HG02798 (cell line): ENCODE measurements around the gene DOCK3.
A peak's percentile ranks its signal among the peaks of the same experiment; 100 is the strongest.
"Not testable (repeated sequence)": the region's sequence is repeated elsewhere in the genome, so short reads cannot be mapped to it uniquely, and the experiment has no call there.

ENCODE experiments used
- ATAC-seq: cut with Tn5 transposase; IDR thresholded peaks from one replicate; pipeline ENCODE4 v1.9.1; 2021; ENCODE audit warnings: mild to moderate bottlenecking; ENCODE audit not compliant: unreplicated experiment, poor library complexity

The DOCK3 gene

DNA sequence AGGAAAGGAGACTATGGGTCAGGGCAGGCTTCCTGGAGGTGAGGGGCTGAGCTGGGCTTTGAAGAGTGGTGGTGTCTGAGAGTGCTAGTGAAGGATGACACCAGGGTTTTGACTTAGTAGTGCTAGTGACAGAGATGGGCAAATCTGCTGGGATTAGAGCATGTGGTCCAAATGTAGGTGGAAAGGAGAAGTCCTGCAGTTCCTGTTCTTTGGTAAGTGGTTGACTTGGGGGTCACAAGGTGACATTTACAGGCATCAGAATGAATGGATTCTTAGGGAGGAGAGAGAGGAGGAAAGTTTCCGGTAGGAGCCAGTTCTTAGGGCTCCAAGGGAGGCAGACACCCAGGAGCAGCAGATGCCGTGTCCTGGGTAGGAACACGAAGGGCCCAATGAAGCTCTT is 796 bp upstream of the DOCK3 start:
- no peak for ATAC-seq

DNA sequence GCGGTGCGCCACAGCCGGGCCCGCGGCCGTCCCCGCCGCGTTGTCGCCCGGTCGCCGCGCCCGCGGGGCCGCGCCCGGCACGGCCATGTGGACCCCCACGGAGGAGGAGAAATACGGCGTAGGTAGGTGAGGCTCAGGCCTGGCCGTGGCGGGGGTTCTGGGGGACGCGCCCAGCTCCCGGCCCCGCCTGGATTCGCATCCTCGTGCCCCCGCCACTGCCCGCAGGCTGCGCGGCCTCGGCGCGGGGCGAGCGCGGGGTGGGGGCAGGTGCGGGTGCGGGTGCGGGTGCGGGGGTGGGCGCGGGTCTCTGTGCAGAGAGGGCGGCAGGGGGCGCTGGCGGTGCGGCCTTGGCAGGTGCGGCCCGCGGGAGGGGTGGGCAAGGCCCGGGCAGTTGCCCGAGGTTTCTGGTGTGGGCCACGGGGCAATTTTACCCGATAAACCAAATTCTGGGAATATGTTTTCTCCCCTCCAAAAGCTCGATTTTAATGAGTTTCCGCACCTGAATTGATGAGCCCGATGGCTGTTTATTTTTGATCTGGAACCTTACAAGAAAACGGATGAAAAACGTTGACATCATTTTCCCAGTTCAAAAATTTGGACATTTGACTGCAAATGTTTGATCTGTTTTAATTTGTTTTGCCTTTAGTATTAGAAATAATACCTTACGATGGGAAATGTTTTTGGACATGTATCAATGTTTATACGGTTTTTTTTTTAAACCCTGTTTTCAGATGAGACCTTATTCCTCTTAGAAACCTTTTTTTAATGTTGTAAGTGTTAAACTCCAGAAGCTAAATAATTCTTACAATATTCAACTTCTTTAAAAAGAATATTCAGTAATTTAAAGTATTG is 678 bp downstream of the DOCK3 start:
- ATAC-seq, result peak; percentile 29

DNA sequence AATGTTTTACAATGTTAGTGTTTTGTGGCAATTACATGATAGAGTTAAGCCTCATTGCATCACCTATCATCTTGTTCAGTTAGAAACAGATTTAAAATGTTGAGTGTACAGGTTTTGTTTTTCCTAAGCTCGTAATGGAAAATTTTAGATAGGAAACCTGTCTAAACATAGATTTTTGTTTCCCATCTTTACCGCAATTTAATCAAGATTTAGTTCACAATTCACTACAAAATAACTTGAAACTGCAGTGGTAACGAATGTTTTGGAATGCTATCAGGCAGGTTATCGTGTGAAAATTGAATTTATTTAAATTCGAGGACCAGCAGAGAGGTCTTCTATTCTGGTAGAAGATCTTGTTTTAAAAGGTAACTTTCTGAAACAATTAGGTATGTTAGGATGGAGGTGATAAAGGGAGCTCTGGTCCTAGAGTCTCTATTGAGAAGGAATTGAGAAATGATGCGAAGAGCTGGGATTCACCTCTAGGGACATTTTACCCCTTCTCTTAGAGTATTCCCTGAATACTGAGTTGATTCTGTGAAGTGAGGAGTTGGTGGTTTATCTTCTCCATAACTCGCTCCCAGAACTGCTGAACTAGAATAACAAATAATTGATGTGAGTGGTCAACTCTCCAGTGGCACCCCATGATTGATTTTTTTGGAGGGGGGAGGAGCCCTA is 1.4 kb downstream of the DOCK3 start:
- no peak for ATAC-seq

DNA sequence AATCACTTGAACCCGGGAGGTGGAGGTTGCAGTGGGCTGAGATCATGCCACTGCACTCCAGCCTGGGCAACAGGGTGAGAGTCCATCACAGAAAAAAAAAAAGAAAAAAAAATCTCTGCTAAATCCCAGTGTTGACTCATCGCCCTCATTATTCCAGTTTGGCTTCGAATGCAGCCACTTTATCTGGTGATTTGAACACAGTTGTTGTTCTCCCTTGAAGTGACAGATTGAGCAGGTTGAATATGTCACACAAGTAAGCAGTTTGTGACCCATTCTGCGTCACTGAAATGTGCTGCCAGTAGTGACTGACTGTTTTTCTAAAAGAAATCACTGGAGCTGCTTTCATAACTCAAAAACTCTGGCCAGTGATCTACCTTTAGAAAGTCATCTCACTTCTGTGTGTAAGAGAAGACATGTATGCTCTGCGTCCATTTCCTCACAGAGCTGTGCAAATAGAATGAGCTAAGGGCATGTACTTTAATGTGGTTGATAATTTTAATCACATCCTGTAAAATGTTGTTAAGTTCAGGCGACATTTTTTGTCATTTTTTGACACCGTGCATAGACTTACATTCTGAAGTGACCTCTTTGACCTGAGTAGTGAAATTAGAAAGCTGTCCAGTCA is 12.5 kb downstream of the DOCK3 start:
- ATAC-seq, result no peak

DNA sequence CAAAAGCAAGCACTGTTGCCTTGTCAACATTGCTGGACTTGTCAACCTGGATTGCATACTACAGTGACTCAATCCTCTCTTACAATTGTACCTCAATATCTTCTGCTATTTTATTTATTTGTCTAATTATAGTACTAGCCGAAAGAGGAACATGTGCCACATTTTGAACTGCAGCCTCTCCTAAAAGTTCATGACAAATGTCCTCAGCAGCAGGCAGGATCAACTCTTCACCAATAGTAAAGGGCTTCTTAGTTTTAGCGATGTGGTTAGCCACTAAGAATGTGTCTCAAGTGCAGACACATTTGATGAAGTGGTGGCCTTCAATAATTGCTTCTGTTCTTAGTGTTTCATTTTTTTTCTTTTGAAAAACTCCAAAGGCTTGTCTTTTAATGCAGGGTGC is 13.2 kb downstream of the DOCK3 start:
- no peak for ATAC-seq

DNA sequence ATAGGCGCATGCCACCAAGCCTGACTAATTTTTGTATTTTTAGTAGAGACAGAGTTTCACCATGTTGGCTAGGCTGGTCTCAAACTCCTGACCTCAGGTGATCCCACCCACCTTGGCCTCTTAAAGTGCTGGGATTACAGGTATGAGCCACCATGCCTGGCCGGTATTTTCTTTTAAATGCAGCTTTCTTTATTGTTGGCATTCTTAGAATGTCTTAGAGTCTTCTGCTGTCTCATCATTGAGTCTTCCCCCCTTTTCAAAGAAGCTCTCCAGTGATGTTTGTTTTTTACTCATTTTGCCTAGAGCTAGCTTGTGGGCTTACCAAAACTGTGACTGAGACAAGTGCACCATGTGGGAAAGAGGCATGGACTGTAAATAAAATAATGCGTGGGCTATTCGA is 13.9 kb downstream of the DOCK3 start:
- ATAC-seq, result not testable (repeated sequence)

DNA sequence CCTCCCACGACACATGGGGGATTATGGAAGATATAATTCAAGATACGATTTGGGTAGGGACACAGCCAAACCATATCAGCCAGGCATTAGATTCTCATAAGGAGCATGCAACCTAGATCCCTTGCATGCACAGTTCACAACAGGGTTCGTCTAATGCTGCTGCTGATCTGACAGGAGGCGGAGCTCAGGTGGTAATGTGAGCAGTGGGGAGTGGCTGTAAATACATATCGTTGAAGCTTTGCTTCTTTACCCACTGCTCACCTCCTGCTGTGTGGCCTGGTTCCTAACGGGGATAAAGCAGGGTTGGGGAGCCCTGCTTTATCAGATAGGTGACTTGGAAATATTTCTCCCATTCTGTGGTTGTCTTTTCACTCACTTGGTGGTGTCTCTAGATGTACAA is 14.8 kb downstream of the DOCK3 start:
- no peak for ATAC-seq

DNA sequence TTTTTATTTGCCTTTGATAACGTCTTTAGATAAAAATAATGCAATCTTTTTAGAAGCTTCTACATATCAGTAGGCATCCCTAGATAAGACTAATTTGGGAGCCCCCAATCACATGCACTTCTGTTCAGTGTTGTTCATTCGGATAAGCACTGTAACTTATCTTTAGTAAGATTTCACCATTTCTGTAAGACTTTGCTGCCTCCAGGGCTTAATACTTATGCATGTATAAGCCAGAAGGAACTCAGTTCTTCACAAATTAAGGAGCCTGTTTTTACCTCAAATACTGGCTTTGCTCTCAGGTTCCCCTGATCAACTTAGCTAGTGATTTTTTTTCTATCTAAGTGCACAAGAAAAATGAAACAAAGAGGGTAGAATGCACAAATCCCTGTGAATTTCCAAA is 20.3 kb downstream of the DOCK3 start:
- no peak for ATAC-seq

DNA sequence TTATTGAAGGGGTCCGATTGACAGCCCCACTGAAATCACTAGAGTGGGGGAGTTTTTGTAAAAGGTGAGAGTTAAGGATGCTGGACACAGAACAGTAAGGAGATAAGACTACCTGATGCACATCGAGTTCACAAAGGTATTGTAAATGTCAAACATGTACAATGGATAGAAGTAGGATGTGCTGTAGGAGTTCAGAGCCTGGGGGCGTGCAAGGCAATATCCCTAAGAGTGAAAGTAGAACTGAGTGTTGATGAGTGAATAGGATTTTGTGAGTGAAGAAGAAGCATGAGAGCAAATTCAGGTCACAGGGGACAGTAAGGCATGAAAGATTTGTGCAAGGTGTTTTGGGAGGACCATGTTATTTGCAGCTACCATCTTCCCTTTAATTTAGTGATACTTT is 21.5 kb downstream of the DOCK3 start:
- ATAC-seq, result no peak

DNA sequence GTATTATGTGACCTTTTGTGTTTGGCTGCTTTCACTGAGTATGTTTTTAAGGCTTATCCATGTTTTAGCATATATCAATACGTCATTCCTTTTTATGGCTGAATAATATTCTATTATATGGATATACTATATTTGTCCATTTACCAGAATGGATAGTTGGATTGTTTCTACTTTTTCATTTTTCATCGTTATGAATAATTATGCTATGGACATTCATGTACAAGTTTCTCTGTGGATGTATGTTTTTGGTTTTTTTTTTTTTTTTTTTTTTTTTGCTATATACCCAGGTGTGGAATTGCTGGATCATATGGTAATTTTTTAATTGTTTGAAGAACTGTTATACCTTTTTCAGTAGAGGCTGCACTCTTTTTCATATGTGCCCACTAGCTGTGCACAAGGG is 23.5 kb downstream of the DOCK3 start:
- ATAC-seq, result no peak

DNA sequence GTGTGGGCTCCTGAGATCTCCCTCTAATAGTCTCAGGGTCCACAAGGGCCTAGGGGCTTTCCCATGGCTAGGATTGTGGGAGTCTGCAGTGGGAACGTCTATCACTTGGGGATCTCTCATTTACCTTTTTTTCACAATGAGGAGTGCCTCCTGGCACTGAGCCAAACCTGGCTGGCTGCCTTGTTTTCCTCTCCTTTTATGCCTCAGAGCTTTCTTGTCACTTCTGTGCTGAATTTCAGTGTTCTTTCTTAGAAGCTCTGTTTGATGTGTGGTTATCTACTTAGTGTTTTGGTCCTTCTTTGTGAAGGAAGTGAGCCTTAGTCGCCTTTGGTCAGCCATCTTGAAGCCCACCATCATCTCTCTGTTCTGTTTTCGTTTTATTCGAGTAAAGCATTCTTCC is 33.9 kb downstream of the DOCK3 start:
- no peak for ATAC-seq

DNA sequence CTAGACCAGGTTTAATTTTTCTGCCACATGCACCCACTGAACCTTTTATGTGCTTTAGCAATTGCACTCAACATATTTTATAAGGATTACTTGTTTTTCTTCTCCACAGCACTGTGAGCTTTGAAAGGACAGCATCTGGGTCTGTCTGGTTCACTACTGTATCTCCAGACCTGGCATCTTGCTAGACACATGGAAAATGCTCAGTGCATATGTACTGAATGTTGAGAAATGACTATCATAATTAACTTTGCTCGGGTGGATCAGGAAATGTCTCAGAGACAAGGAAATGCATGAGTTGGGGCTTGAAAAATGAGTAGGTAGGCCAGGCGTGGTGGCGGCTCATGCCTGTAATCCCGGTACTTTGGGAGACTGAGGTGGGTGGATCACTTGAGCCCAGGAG is 40.2 kb downstream of the DOCK3 start:
- no peak for ATAC-seq

DNA sequence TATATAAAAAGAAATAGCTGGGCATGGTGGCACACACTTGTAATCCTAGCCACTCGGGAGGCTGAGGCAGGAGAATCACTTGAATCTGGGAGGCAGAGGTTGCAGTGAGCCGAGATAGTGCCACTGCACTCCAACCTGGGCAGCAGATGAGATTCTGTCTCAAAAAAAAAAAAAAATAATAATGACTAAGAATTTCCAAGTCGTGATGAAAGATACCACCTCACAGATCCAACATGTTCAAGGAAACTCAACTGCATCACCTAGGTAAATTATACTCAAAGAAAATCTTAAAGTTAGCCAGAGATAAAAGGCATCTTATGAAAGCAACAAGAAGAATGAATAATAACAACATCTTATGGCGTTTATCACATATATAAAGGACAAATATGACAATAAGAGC is 50.1 kb downstream of the DOCK3 start:
- ATAC-seq, result no peak

DNA sequence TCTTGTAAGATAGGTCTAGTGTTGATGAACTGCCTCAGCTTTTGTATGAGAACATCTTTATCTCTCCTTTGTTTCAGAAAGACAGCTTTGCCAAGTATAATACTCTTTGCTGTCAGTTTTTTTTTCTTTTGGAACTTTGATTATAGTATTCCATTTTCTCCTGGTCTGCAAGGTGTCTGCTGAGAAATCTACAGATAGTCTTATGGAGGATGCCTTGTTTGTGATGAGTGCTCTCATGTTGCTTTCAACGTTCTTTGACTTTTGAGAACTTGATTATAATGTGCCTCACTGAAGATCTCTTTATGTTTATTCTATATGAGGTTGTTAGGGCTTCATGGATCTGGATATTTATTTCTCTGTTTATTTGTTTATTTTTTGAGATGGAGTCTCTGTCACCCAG is 60.3 kb downstream of the DOCK3 start:
- ATAC-seq, result no peak

DNA sequence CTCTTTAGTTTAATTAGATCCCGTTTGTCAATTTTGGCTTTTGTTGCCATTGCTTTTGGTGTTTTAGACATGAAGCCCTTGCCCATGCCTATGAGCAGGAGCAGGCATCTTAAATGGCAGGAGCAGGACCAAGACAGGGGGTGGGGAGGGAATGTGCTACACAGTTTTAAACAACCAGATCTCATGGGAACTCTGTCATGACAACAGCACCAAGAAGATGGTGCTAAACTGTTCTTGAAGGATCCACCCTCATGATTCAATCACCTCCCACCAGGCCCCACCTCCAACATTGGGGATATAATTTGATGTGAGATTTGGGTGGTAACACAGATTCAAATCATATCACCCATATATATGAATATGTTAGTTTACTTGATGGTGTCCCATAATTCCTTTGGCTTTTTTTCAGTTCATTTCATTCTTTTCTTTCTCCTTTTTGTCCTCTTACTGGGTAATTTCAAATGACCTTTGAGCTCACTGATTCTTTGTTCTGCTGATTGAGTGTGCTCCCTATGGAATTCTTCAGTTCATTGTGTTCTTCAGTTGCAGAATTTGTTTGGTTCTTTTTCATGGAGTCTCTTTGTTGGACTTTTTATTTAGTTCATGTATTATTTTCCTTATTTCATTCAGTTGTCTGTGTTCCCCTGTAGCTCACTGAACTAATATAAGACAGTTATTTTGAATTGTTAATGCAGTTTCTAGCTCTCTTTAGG is 62.6 kb downstream of the DOCK3 start:
- no peak for ATAC-seq

DNA sequence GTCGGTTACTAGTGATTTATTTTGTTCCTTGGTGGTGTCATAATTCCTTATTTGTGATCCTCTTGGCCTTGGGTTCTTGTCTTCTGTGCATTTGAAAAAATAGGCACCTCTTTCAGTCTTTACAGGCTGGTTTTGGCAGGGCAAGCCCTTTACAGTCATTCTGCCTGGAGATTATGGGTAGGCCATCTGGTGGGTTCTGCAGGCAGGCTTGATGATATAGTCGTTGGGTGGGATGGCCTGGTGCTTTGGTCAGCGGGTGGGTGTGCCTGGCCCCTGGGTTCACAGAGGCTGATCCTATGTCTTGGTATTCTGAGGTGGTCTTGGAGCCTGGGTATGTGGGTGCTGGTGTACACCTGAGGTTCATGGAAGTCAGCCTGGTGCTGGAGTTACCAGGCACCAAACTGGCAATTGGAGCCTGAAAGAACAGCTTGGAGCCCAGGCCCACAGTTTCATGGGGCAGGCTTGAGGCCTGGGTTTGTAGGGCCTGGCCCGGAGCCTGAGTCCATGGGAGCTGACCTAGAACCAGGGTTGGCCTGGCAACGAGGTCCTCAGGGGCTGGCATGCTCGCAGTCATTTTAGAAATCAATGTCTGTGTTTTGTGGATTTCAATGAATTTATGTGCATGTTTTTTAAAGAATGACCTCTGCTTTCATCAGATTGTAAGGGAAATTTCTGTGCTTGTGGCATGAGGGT is 63.3 kb downstream of the DOCK3 start:
- no peak for ATAC-seq

DNA sequence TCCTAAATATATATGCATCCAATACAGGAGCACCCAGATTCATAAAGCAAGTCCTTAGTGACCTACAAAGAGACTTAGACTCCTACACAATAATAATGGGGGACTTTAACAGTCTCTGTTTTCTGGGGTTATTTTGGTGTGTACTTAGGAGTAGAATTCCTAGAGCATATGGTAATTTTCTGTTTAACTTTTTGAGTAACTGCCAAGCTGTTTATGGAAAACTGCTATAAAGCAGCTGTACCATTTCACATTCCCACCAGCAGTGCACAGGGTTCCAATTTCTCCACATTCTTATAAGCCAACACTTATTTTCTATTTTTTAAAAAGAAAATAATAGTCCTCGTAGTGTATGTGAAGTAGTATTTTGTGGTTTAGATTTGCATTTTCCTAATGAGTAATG is 68.9 kb downstream of the DOCK3 start:
- ATAC-seq, result no peak

DNA sequence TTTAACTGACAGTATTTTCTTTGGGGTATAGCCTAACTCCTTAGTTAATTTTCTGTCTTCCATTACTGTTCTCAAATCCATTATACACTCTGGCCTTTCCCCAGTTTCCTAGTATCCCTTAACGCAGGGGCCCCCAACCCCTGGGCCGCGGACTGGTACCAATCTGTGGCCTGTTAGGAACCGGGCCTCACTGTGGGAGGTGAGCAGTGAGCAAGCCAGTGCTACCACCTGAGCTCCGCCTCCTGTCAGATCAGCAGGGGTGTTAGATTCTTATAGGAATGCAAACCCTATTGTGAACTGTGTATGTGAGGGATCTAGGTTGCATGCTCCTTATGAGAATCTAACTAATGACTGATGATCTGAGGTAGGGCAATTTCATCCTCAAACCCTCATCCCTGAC is 75.1 kb downstream of the DOCK3 start:
- no peak for ATAC-seq

DNA sequence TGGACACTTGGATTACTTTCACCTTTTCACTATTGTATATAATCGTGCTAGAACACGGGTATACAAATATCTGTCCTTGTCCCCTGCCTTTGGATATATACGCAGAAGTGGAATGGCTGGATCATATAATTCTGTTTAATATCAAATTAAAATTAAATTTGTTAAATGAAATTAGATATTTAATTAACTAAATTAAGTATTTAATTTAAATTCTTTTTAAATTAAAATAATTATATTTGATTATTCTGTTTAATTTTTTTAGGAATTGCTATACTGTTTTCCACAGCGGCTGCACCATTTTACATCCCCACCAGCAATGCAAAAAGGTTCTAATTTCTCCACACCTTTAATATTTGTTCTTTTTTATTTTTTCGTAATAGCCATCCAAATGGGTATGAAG is 84.3 kb downstream of the DOCK3 start:
- no peak for ATAC-seq

DNA sequence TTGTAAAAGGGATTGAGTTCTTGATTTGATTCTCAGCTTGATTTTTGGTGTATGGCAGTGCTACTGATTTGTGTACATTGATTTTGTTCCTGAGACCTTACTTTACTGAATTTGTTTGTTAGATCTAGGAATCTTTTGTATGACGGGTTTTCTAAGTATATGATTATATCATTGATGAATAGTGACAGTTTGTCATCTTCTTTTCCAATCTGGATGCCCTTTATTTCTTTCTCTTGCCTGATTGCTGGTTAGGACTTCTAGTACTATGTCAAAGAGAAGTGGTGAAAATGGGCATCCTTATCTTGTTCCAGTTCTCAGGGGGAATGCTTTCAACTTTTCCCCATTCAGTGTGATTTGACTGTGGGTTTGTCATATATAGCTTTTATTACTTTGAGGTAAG is 103.0 kb downstream of the DOCK3 start:
- ATAC-seq, result no peak
